ENCODE data around the gene MCL1. TPM values are rescaled to one million over a fixed set of nuclear protein-coding genes. Genes with fewer than 3 reads are reported as not detected.

The MCL1 gene
- total and polyA plus RNA-seq, 2 donors (not counting 1 experiment from before 2014, with no cell fraction given) = 108 to 233 TPM

DNA sequence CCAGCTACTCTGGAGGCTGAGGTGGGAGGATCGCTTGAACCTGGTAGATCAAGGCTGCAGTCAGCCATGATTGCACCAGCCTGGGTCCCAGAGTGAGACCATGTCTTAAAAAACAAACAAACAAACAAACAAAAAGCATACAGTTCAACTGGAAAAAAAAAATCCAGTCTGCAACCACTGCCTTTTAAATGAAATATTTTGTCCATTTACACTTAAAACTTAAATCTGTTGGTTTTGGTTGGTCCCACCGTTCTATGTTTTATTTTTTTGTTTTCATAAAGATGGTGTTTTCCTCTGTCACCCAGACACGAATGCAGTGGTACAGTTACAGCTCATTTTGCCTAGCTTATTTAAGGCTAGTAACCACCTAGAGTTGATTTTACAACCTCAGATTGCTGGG is 54.1 kb downstream of the MCL1 start:
- Histone ChIP-seq H3K36me3 (ENCODE audit: control insufficient read depth, insufficient read depth, low read length) (no peaks in the 10 kb centered on the region), H3K4me1 (ENCODE audit: control insufficient read depth, extremely low read depth, insufficient read depth, low read length) (no peaks in the 10 kb centered on the region), H3K27ac (ENCODE audit: insufficient read depth, low read length) (no peak overlapping the region), H3K27me3 (ENCODE audit: control insufficient read depth, insufficient read depth, low read length) (no peaks in the 10 kb centered on the region), H3K9ac (ENCODE audit: insufficient read depth, low read length) (no peak overlapping the region), H2AFZ (ENCODE audit: low read length) (no peak overlapping the region), H3K79me2 (ENCODE audit: control insufficient read depth, insufficient read depth, low read length) (no peaks in the 10 kb centered on the region), H3K4me2 (ENCODE audit: extremely low read depth, insufficient read depth, low read length) (no peak overlapping the region), H3K4me3 (replicated peaks in 1 of 4; ENCODE audit: control extremely low read depth in 1 of 4, insufficient read depth in 1 of 4, low read depth in 3 of 4, low read length in 4 of 4) (no peak overlapping the region), H4K20me1 (ENCODE audit: control insufficient read depth, extremely low read depth, insufficient read depth, low read length) (no peaks in the 10 kb centered on the region), H3K9me3 (ENCODE audit: control insufficient read depth, insufficient read depth, low read depth, low read length) (no peaks in the 10 kb centered on the region)
- no peak for DNase-seq (ENCODE audit: low read depth in 2 of 2)
- TF ChIP-seq EZH2 (IDR thresholded peaks at IDR 0.05; ENCODE audit: low read length, missing control alignments) (no peak), CTCF (conservative IDR thresholded peaks at IDR 0.05 in 1 of 2, IDR thresholded peaks at IDR 0.05 in 1 of 2; ENCODE audit: low read depth in 1 of 2, low read length in 2 of 2) (no peak)

Other genes with a start within 250 kb of the MCL1 start
- gene RPRD2, start 215.5 kb downstream of the MCL1 start, total RNA-seq = 6.7 and 12.1 TPM in 2 replicates
- gene RPRD2, start 215.5 kb downstream of the MCL1 start, polyA plus RNA-seq = 13.4 and 16.7 TPM in 2 replicates
- 17.3 and 27.7 TPM in 2 replicates for gene TARS2, start 92.2 kb downstream of the MCL1 start, total RNA-seq
- gene TARS2, start 92.2 kb downstream of the MCL1 start, polyA plus RNA-seq = 7.4 and 13.3 TPM in 2 replicates
- 7.7 and 25.1 TPM in 2 replicates for gene ECM1, start 71.5 kb downstream of the MCL1 start, total RNA-seq
- 108 and 137 TPM in 2 replicates for gene ECM1, start 71.5 kb downstream of the MCL1 start, polyA plus RNA-seq
- 0.83 and 1.0 TPM in 2 replicates for gene FALEC, start 63.9 kb downstream of the MCL1 start, total RNA-seq
- gene FALEC, start 63.9 kb downstream of the MCL1 start, polyA plus RNA-seq = 0.15 TPM in 1 of 2 replicates, not detected in the other
- gene ADAMTSL4, start 30.2 kb downstream of the MCL1 start, total RNA-seq = 6.4 and 13.0 TPM in 2 replicates
- 7.3 and 19.8 TPM in 2 replicates for gene ADAMTSL4, start 30.2 kb downstream of the MCL1 start, polyA plus RNA-seq
- 53.7 and 78.1 TPM in 2 replicates for gene ENSA, start 50.0 kb upstream of the MCL1 start, total RNA-seq
- 112 and 184 TPM in 2 replicates for gene ENSA, start 50.0 kb upstream of the MCL1 start, polyA plus RNA-seq
- 10.3 and 11.1 TPM in 2 replicates for gene GOLPH3L, start 117.5 kb upstream of the MCL1 start, total RNA-seq
- 23.1 and 28.7 TPM in 2 replicates for gene GOLPH3L, start 117.5 kb upstream of the MCL1 start, polyA plus RNA-seq
- under 0.01 TPM in 1 of 2 replicates, not detected in the other for gene HORMAD1, start 141.3 kb upstream of the MCL1 start, total RNA-seq
- gene HORMAD1, start 141.3 kb upstream of the MCL1 start, polyA plus RNA-seq = not detected in 2 replicates
- gene CTSS, start 186.2 kb upstream of the MCL1 start, total RNA-seq = 2.6 and 4.6 TPM in 2 replicates
- 1.9 and 2.8 TPM in 2 replicates for gene CTSS, start 186.2 kb upstream of the MCL1 start, polyA plus RNA-seq
- 461 and 479 TPM in 2 replicates for gene CTSK, start 228.7 kb upstream of the MCL1 start, total RNA-seq
- 209 and 361 TPM in 2 replicates for gene CTSK, start 228.7 kb upstream of the MCL1 start, polyA plus RNA-seq